GM15510 (cell line): ENCODE data around the gene MMP28.

Experiments
- POLR2A ChIP-seq: IDR thresholded peaks from 3 replicates; pipeline ENCODE4 v1.6.1; 2011; ENCODE audit warnings: borderline replicate concordance; ENCODE audit not compliant: insufficient read length; ENCODE audit errors: extremely low read depth

MMP28 gene

DNA sequence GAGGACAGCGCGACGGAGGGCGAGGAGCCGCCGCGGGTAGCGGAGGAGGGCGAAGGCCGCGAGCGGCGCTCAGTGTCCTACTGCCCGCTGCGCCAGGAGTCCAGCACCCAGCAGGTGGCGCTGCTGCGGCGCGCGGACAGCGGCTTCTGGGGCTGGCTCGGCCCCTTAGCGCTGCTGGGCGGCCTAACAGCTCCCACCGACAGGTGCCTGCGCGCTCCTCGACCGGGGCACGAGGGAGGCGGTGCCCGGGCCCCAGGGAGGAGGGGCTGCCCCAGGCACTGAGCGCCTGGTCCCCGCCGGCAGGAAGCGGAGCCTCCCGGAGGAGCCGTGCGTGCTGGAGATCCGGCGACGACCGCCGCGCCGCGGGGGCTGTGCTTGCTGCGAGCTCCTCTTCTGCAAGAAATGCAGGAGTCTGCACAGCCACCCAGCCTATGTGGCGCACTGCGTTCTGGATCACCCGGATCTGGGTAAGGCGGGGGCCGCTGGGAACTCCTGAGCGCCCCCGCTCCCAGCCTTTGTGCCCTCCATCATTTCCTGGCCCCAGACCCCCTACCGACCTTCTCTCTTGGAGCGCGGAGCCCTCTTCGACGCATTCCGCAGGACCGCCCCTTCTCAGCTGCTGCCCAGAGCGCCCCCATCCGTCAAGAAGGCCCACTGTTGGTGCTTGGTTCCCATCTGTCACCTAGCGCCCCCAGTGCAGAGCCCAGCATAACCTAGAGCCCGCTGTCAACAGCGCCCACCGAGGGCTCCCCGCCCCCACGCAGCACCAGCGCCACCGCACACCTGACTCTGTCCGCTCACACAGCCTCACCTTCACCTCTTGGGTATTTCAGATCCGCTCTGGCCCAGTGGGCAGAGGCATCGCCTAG is 31.1 kb downstream of the MMP28 start:
- TF ChIP-seq POLR2A: no peak

DNA sequence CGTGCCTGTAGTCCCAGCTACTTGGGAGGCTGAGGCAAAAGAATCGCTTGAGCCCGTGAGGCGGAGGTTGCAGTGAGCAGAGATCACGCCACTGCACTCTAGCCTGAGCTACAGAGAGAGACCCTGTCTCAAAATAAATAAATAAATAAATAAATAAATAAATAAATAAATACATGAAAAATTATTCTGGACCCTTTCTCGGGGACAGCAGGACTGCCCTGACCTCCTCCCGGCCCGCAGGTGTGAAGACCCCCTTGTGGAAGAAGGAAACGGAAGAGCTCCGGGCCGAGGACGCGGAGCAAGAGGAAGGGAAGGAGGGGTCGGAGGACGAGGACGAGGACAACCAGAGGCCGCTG is 31.7 kb downstream of the MMP28 start:
- TF ChIP-seq POLR2A: no peak

DNA sequence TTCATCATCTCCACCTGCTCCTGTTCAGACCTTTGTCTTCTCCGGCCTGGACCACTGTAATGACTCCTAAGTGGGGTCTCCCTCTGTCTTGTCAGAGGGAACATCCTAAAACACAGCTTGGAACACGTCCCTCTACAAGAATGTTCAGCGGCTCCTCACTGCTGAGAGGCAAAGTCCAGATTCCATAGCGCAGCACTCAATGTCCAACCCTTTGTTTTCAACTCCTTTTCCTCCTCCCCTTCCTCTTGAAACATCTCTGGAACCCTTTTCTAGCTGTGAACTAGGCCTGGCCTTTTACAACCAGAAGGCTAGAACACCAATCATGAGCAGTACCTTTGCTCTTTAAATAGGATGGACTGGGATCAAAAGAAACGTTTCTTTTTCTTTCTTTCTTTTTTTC is 33.8 kb downstream of the MMP28 start:
- no peak for TF ChIP-seq POLR2A

DNA sequence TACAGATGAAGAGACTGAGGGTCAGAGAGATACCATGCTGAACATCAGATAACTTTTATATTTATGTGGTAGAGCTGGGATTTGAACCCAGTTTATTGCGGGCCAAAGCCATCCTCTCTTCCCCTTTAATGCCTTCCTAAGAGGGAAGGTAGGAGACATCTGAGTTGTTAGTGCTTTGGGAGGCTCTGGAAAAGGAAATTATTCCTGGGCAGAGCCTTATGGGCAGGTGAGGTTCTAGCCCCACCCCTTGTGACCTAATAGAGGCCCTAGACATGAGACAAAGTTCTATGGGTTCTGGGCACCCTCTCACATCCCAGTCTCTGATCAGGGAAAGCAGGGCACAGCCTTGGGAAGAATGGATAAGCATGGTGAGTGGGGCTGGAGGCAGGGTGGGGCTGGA is 34.9 kb downstream of the MMP28 start, which contains the start of gene C17orf50:
TSS of gene C17orf50 (plus strand) at position 301 of the 400 bp plus-strand sequence. CDS start at position 356, 55 bp downstream.
- TF ChIP-seq POLR2A: no peak

DNA sequence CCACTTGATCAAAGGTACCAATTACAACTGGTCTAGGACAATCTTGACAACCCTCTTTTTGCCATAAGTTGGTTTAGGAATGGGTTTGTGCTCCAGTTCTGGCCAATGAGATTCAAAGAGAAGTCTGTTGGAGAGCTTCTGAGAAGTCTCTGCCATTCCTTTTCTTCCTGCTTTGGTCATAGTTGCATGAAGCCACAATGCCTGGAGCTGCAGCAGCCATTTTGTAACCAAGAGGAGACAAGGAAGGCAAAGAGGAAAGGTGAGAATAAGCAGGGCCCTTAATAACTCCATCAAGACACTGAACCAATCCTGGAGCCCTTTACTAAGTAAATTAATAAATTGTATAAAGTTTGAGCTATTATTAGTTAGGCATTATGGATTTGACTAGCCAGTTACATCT is 38.2 kb downstream of the MMP28 start:
- no peak for TF ChIP-seq POLR2A

DNA sequence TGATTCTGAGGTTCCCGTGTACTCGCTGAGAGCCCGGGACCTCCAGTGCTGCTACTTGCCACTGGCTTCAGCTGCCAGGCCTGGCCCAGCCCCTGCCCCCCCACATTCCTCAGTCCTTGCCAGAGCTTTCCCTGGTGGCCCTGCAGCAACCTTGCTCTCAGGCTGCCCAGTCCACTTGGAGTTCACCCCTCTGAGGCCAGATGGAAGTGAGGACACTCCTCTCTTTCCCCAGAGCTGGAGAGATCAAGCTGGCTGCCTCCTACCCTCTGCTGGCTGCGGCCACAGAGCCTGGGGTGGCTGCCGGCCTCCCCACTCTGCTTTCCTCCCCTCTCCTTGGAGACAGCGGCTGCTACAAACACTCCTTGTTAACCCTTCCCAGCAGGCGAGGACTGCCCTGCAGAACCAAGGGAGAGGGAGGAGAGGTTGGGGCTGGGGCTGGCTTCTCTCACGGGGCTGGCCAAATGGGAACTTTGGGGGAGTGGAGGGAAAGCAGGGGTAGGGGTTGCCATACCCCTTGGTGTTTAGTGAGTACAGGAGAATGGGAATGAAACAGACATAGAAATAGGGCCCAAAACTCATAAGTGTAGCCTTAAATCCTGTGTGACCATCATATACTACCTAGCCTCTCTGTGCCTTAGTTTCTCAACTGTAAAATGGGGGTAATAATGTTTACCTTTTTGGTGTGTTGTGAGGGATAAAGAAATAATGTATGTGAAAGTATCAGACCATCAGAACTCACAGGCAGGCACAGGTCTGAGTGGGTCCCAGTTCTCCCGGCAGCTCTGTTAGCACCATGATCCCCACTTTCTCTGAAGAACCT is 42.3 kb downstream of the MMP28 start, which contains the start of gene GAS2L2:
TSS of gene GAS2L2 (minus strand) at position 295 of the 820 bp plus-strand sequence. CDS start 389 bp downstream, outside the sequence.
- TF ChIP-seq POLR2A: no peak

DNA sequence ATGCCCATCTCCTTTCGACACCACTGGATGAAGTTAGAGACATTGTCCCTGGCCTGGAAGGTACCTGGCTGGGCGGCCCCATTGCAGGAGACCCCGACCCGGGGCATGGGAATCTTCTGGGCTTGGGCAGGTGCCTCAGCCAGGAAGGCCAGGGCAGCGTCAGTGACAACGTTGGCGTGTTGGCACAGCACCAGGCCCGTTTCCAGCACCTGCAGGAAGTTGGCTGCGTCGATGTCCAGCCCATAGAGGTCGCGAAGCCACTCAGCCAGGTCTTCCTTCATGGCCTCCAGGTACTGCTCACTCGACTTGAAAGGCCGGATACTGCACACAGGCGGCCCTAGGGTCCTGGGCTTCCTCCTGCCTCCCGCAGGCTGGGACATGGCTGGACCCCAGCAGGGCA is 43.0 kb downstream of the MMP28 start:
- no peak for TF ChIP-seq POLR2A

DNA sequence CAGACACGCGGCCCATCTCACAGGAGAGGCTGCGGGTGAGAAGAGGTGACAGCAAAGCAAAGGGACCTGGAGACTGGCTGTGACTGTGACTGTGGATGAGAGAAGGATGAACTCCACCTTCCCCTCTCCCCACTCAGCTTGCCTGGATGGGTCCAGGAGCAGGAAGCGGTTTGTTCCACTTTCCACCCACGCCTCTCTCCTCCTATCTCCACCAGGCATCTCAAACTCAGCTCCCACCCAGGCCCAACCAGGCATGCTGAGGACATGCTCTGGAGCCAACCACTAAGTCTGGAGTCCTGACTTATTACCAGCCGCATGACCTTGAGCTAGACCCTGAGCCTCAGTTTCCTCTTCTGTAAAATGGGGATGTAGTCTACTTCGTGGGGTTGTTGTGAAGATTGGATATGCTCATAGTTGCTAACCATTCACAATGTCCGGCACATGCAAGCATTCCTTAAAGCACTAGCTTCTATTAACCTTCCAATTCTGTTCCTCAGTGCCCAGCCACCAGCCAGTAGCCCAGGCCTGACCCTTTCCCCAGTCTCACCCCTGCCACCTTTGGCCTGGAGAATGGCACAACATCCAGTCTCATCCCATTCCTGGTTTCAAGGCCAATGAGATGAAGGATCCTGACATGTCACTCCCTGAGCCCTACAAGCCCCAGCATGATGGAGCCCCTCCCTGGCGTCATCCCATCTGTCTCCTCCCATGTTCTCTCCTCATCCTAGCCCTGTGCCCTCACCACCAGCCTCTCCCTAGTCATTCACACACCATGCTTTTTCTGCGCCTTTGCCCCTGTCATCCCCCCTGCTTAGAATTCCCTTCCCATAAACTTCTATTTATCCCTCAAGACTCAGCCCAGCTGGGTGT is 44.7 kb downstream of the MMP28 start:
- TF ChIP-seq POLR2A: no peak

DNA sequence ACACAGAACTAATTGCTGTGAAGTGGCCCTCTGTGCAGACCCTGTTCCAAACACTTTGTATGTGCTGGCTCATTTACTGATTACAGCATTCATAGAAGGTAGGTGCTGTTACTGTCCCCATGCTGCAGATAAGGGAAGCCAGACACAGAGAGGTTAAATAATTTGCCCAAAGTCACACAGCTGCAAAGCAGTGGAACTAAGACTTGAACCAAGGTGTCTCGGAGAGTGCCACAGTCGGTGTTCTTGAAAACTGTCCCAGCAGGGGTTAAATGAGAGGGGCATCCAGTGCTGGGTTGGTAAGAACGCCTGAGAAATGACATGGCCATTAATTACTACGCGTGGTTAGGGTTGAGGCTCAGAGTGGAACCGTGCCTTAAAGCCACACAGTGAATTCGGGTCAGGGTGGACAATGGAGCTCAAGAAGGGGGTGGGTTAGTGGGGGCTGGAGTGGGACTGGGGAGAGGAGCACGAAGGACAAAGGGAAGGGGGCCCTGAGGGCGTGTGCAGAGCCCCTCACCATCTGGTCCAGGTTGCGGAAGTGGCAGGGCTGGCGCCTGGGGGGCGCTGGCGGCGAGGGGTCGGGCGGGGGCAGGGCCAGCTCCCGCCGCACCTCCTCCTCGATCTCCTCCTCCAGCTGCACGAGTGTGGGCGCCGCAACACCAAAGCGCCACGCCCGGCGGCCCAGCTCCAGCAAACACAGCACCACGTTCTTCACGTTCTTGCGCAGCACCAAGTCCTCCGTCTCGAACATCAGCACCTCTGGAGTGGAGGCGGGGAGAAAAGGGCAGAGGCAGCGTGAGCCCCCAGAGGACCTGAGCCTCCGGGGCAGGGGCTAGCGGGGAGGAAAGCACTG is 45.7 kb downstream of the MMP28 start:
- TF ChIP-seq POLR2A: no peak

DNA sequence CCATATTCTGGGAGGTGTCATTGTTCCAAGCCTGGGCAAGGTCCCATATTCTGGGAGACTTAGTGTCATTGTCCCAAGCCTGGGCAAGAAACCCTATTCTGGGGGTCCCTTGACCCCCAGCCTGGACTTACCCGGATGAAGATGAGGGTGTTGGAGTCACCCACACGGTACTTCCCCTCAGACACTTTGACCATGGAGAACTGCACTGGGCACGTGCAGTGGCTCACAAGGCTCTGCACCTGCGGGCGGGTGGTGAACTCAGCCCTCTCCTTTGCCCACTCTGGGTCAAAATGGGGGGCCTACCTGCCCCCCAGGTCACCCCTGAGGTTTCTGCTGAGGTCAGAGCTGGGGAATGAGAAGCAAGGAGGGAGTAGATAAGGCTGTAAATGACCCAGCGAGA is 46.5 kb downstream of the MMP28 start:
- no peak for TF ChIP-seq POLR2A

DNA sequence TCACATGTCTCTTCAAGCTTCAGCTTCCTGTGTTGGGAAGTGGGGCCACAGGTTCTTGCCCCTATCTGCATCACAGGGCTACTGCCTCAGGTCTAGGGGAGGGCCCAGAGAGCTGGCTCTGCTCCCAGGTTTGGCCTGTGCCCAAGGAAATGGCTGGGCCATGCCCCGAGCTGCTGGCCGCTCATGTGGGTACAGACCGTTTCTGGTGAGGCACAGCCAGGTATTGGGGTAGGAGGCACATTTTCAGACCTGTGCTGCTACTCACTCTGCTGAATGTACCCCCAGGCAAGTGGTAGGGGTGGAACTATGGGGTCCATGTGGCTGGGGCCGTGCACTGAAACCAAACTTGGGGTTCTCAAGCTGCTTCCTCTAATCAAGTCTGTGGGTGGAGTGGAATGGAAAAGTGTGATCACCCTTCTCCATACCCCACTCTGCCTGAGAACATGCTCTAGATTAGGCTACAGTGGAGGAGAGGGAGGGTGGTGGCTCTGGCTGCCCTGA is 47.0 kb downstream of the MMP28 start:
- TF ChIP-seq POLR2A: no peak

DNA sequence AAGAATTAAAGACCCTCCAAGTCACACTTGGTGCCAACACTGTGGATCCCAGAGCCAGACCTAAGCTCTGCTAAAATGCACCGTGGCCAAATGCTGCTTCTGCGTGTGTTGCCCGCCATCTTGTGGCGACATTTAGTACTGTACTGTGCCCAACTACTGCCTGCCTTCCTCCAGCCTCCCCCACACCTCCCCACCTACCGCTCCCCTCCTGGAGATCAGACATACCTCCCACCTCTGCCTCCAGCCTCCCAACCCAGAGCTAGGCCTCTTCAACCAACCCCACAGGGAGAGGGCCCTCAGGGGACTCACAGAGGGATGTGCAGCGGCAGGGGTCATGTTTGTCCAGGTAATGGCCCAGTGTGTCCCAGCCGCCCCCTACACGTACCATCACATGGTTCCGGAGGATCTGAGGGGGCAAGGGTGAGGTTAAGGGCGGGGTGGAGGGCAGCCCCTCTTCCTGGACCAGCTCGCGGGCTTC is 47.9 kb downstream of the MMP28 start:
- TF ChIP-seq POLR2A: no peak

DNA sequence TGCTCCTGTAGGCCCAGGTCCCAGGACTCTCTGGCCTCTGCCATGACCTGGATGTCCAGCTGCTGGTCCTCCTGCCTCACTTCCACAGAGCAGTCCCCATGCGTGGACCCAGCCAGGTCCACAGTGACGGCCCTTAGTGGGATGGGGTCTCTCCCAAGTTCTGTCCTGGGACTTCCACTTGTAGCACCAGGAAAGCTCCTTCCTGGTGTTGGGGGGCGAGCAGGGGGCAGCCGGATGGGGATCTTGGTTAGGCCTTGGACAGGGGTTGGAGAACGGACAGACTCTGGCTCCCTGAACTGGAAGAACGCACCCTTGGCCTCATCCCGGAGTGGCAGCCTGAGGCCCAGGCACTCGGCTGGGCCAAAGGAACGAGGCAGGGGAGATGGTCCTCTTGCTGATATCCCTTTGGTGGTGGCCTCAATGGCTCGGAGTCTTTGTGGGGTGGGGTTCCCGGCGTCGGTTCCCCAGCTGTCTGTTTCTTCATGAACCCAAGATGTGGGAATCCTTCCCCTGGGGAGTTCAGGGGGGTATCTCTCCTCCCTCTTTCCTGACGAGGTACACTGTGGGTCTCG is 49.6 kb downstream of the MMP28 start:
- TF ChIP-seq POLR2A: no peak
